22Rv1 (cell line): ENCODE measurements around the gene STK26.

Source experiments
- ZFX ChIP-seq: fragments of 450-650 bp; IDR thresholded peaks from 2 replicates; pipeline ENCODE4 v1.6.1; 2017; ENCODE audit warnings: antibody characterized with exemption, borderline replicate concordance
- TF ChIP-seq, protein P1 (sequence below): fragments of 450-650 bp; IDR thresholded peaks from 2 replicates; pipeline ENCODE4 v1.5.1; 2017; ENCODE audit warnings: mild to moderate bottlenecking

- TF ChIP-seq, protein P1, sequence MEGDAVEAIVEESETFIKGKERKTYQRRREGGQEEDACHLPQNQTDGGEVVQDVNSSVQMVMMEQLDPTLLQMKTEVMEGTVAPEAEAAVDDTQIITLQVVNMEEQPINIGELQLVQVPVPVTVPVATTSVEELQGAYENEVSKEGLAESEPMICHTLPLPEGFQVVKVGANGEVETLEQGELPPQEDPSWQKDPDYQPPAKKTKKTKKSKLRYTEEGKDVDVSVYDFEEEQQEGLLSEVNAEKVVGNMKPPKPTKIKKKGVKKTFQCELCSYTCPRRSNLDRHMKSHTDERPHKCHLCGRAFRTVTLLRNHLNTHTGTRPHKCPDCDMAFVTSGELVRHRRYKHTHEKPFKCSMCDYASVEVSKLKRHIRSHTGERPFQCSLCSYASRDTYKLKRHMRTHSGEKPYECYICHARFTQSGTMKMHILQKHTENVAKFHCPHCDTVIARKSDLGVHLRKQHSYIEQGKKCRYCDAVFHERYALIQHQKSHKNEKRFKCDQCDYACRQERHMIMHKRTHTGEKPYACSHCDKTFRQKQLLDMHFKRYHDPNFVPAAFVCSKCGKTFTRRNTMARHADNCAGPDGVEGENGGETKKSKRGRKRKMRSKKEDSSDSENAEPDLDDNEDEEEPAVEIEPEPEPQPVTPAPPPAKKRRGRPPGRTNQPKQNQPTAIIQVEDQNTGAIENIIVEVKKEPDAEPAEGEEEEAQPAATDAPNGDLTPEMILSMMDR: no peak
- TF ChIP-seq ZFX: no peak
Observed at GRCh38 chrX:132119283-132119682, 96.2 kb downstream of the STK26 start.
